ENCODE results near the gene C1orf35.

C1orf35 gene

GRCh38 chr1:228109073-228109961 lies 6.2 kb upstream of the C1orf35 start, which contains the start of gene MRPL55:
MRPL55 (minus strand) TSS chr1:228109299; CDS start chr1:228108260, 1,039 bp downstream.
- Histone ChIP-seq H3K27ac (ENCODE audit: low read length) (no peak within 1 kb of the TSS), H3K27me3 (ENCODE audit: control insufficient read depth, insufficient read depth, low read length) (no peaks in the 10 kb centered on the region), H3K36me3 (ENCODE audit: control insufficient read depth, insufficient read depth, low read length) (peaks cover 12% of the 10 kb centered on the region), H3K4me1 (ENCODE audit: control insufficient read depth, insufficient read depth, low read length) (no peaks in the 10 kb centered on the region), H3K4me3 (ENCODE audit: low read length) (peak within 1 kb of the TSS; percentile 48), H3K9me3 (ENCODE audit: control insufficient read depth, insufficient read depth, low read length) (no peaks in the 10 kb centered on the region)
- no CpG with 5 or more reads among the region's 66 CpGs for WGBS (ENCODE audit: insufficient coverage, insufficient read length)
- DNase-seq (ENCODE audit: low read depth, low spot score), result peak; percentile 83

- no peak for DNase-seq (ENCODE audit: low read depth, low spot score)
- Histone ChIP-seq H3K27ac (ENCODE audit: low read length) (no peak overlapping the region), H3K36me3 (ENCODE audit: control insufficient read depth, insufficient read depth, low read length) (peaks cover 12% of the 10 kb centered on the region), H3K4me3 (ENCODE audit: low read length) (peak overlapping the region; percentile 48), H3K9me3 (ENCODE audit: control insufficient read depth, insufficient read depth, low read length) (no peaks in the 10 kb centered on the region), H3K4me1 (ENCODE audit: control insufficient read depth, insufficient read depth, low read length) (no peaks in the 10 kb centered on the region), H3K27me3 (ENCODE audit: control insufficient read depth, insufficient read depth, low read length) (no peaks in the 10 kb centered on the region)
- WGBS (ENCODE audit: insufficient coverage, insufficient read length), result no CpG with 5 or more reads among the region's 8 CpGs
These were observed 5.6 kb upstream of the C1orf35 start for GRCh38 chr1:228108742-228109072.

GRCh38 chr1:228108055-228108690 lies 5.0 kb upstream of the C1orf35 start:
- H3K27ac ChIP-seq (ENCODE audit: low read length), result no peak overlapping the region
- no peak for DNase-seq (ENCODE audit: low read depth, low spot score)
- H3K27me3 ChIP-seq (ENCODE audit: control insufficient read depth, insufficient read depth, low read length), result no peaks in the 10 kb centered on the region
- H3K4me1 ChIP-seq (ENCODE audit: control insufficient read depth, insufficient read depth, low read length), result no peaks in the 10 kb centered on the region
- no CpG with 5 or more reads among the region's 11 CpGs for WGBS (ENCODE audit: insufficient coverage, insufficient read length)
- peaks cover 12% of the 10 kb centered on the region for H3K36me3 ChIP-seq (ENCODE audit: control insufficient read depth, insufficient read depth, low read length)
- no peaks in the 10 kb centered on the region for H3K9me3 ChIP-seq (ENCODE audit: control insufficient read depth, insufficient read depth, low read length)
- peak overlapping the region; percentile 48; the same call in 1 of the 2 replicates for H3K4me3 ChIP-seq (ENCODE audit: low read length)

GRCh38 chr1:228107636-228108035 lies 4.5 kb upstream of the C1orf35 start:
- H3K4me1 ChIP-seq (ENCODE audit: control insufficient read depth, insufficient read depth, low read length), result no peaks in the 10 kb centered on the region
- no peaks in the 10 kb centered on the region for H3K9me3 ChIP-seq (ENCODE audit: control insufficient read depth, insufficient read depth, low read length)
- WGBS (ENCODE audit: insufficient coverage, insufficient read length), result no CpG with 5 or more reads among the region's 19 CpGs
- H3K36me3 ChIP-seq (ENCODE audit: control insufficient read depth, insufficient read depth, low read length), result peaks cover 12% of the 10 kb centered on the region
- no peak for DNase-seq (ENCODE audit: low read depth, low spot score)
- H3K4me3 ChIP-seq (ENCODE audit: low read length), result no peak overlapping the region
- no peak overlapping the region for H3K27ac ChIP-seq (ENCODE audit: low read length)
- H3K27me3 ChIP-seq (ENCODE audit: control insufficient read depth, insufficient read depth, low read length), result no peaks in the 10 kb centered on the region

GRCh38 chr1:228106800-228107054 lies 3.6 kb upstream of the C1orf35 start:
- Histone ChIP-seq H3K4me3 (ENCODE audit: low read length) (no peak overlapping the region), H3K27me3 (ENCODE audit: control insufficient read depth, insufficient read depth, low read length) (no peaks in the 10 kb centered on the region), H3K36me3 (ENCODE audit: control insufficient read depth, insufficient read depth, low read length) (peaks cover 12% of the 10 kb centered on the region), H3K27ac (ENCODE audit: low read length) (no peak overlapping the region), H3K4me1 (ENCODE audit: control insufficient read depth, insufficient read depth, low read length) (no peaks in the 10 kb centered on the region), H3K9me3 (ENCODE audit: control insufficient read depth, insufficient read depth, low read length) (no peaks in the 10 kb centered on the region)
- no peak for DNase-seq (ENCODE audit: low read depth, low spot score)
- WGBS (ENCODE audit: insufficient coverage, insufficient read length), result no CpG with 5 or more reads among the region's 9 CpGs

GRCh38 chr1:228105996-228106799 lies 3.1 kb upstream of the C1orf35 start:
- H3K27ac ChIP-seq (ENCODE audit: low read length), result no peak overlapping the region
- no peak overlapping the region for H3K4me3 ChIP-seq (ENCODE audit: low read length)
- H3K9me3 ChIP-seq (ENCODE audit: control insufficient read depth, insufficient read depth, low read length), result no peaks in the 10 kb centered on the region
- no peak for DNase-seq (ENCODE audit: low read depth, low spot score)
- H3K27me3 ChIP-seq (ENCODE audit: control insufficient read depth, insufficient read depth, low read length), result no peaks in the 10 kb centered on the region
- H3K4me1 ChIP-seq (ENCODE audit: control insufficient read depth, insufficient read depth, low read length), result no peaks in the 10 kb centered on the region
- no CpG with 5 or more reads among the region's 8 CpGs for WGBS (ENCODE audit: insufficient coverage, insufficient read length)
- peaks cover 12% of the 10 kb centered on the region for H3K36me3 ChIP-seq (ENCODE audit: control insufficient read depth, insufficient read depth, low read length)

- Histone ChIP-seq H3K4me3 (ENCODE audit: low read length) (no peak overlapping the region), H3K9me3 (ENCODE audit: control insufficient read depth, insufficient read depth, low read length) (no peaks in the 10 kb centered on the region), H3K27me3 (ENCODE audit: control insufficient read depth, insufficient read depth, low read length) (no peaks in the 10 kb centered on the region), H3K4me1 (ENCODE audit: control insufficient read depth, insufficient read depth, low read length) (no peaks in the 10 kb centered on the region), H3K27ac (ENCODE audit: low read length) (no peak overlapping the region), H3K36me3 (ENCODE audit: control insufficient read depth, insufficient read depth, low read length) (peaks cover 17% of the 10 kb centered on the region)
- WGBS (ENCODE audit: insufficient coverage, insufficient read length), result no CpG with 5 or more reads among the region's 9 CpGs
- DNase-seq (ENCODE audit: low read depth, low spot score), result no peak
These were observed 2.3 kb upstream of the C1orf35 start for GRCh38 chr1:228105270-228105995.

GRCh38 chr1:228104526-228105269 lies 1.6 kb upstream of the C1orf35 start:
- no peak overlapping the region for H3K27ac ChIP-seq (ENCODE audit: low read length)
- peaks cover 20% of the 10 kb centered on the region for H3K36me3 ChIP-seq (ENCODE audit: control insufficient read depth, insufficient read depth, low read length)
- no peaks in the 10 kb centered on the region for H3K4me1 ChIP-seq (ENCODE audit: control insufficient read depth, insufficient read depth, low read length)
- WGBS (ENCODE audit: insufficient coverage, insufficient read length), result no CpG with 5 or more reads among the region's 7 CpGs
- DNase-seq (ENCODE audit: low read depth, low spot score), result no peak
- H3K27me3 ChIP-seq (ENCODE audit: control insufficient read depth, insufficient read depth, low read length), result no peaks in the 10 kb centered on the region
- H3K9me3 ChIP-seq (ENCODE audit: control insufficient read depth, insufficient read depth, low read length), result no peaks in the 10 kb centered on the region
- no peak overlapping the region for H3K4me3 ChIP-seq (ENCODE audit: low read length)

- no peak overlapping the region for H3K27ac ChIP-seq (ENCODE audit: low read length)
- no peak for DNase-seq (ENCODE audit: low read depth, low spot score)
- no peaks in the 10 kb centered on the region for H3K4me1 ChIP-seq (ENCODE audit: control insufficient read depth, insufficient read depth, low read length)
- no CpG with 5 or more reads among the region's 73 CpGs for WGBS (ENCODE audit: insufficient coverage, insufficient read length)
- peak overlapping the region; percentile 98 for H3K4me3 ChIP-seq (ENCODE audit: low read length)
- no peaks in the 10 kb centered on the region for H3K27me3 ChIP-seq (ENCODE audit: control insufficient read depth, insufficient read depth, low read length)
- peaks cover 35% of the 10 kb centered on the region for H3K36me3 ChIP-seq (ENCODE audit: control insufficient read depth, insufficient read depth, low read length)
- H3K9me3 ChIP-seq (ENCODE audit: control insufficient read depth, insufficient read depth, low read length), result no peaks in the 10 kb centered on the region
These were observed 933 bp downstream of the C1orf35 start for GRCh38 chr1:228101994-228102790.

All from iPS DF 6.9 (cell line).